Kidney epithelial cell (primary cell): ENCODE measurements around the gene LCN9. TPM values are rescaled to one million over a fixed set of nuclear protein-coding genes. Genes with fewer than 3 reads are reported as not detected.

Source experiments
- DNase-seq: peaks from one replicate; pipeline ENCODE4 v3.0.0-alpha.2; 2010; ENCODE audit warnings: low read depth
- H3K27me3 ChIP-seq: 2 replicates; pipeline ENCODE4 v1.6.0; 2011; ENCODE audit warnings: low read length; ENCODE audit not compliant: control insufficient read depth, insufficient read depth
- H3K36me3 ChIP-seq: 2 replicates; pipeline ENCODE4 v1.5.1; 2011; ENCODE audit warnings: low read length; ENCODE audit not compliant: control insufficient read depth, insufficient read depth
- H3K4me3 ChIP-seq: 2 replicates; pipeline ENCODE4 v1.5.1; 2011; ENCODE audit warnings: low read depth, mild to moderate bottlenecking, control low read depth, low read length
- CTCF ChIP-seq: IDR thresholded peaks from 2 replicates; pipeline ENCODE4 v1.5.1; 2011; ENCODE audit warnings: mild to moderate bottlenecking, moderate library complexity, low read length, control low read depth, inconsistent platforms; ENCODE audit not compliant: insufficient read depth, poor library complexity, severe bottlenecking
- total RNA-seq: library from RNA; depleted of rRNA; stranded (reverse); fragments of >200 nt; gene quantifications from 2 replicates; pipeline ENCODE4 v1.2.3, GENCODE V29; 2015

Gene LCN9, protein sequence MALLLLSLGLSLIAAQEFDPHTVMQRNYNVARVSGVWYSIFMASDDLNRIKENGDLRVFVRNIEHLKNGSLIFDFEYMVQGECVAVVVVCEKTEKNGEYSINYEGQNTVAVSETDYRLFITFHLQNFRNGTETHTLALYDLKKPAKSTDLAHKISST
- total RNA-seq: not detected in 2 replicates

DNA sequence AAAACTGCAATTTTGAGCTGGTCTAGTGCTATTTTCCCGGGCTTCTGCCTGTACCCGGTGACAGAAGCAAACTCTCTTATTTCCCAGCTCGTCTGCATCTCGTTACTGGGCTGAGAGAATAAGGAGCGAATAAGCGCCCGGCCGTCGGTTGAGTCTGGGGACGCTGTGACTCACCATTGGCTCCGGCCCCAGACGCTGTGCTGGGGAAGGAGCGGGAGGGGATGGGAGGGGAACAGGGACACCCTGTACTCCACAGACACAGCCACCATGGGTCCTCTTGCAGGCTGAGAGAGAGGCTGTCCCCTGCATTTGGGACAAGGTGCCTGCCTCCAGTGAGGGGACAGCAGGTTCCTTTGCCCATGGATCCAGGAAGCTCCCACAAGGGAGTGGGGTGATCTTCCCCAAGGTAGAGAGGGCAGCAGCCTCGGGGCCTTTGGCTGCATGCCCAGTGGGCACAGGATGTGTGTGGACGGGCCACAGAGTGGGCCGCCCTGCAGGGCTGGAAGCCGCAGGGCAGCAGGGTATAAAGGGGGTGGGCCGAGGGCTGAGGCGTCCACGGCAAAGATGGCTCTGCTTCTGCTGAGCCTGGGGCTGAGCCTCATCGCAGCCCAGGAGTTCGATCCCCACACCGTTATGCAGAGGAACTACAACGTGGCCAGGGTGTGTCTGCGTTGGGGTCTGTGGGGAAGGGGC is at the start of gene LCN9:
TSS of gene LCN9 (plus strand) at position 552 of the 693 bp plus-strand sequence. CDS start at position 565, 13 bp downstream.
- no peak for DNase-seq
- TF ChIP-seq CTCF: no peak

DNA sequence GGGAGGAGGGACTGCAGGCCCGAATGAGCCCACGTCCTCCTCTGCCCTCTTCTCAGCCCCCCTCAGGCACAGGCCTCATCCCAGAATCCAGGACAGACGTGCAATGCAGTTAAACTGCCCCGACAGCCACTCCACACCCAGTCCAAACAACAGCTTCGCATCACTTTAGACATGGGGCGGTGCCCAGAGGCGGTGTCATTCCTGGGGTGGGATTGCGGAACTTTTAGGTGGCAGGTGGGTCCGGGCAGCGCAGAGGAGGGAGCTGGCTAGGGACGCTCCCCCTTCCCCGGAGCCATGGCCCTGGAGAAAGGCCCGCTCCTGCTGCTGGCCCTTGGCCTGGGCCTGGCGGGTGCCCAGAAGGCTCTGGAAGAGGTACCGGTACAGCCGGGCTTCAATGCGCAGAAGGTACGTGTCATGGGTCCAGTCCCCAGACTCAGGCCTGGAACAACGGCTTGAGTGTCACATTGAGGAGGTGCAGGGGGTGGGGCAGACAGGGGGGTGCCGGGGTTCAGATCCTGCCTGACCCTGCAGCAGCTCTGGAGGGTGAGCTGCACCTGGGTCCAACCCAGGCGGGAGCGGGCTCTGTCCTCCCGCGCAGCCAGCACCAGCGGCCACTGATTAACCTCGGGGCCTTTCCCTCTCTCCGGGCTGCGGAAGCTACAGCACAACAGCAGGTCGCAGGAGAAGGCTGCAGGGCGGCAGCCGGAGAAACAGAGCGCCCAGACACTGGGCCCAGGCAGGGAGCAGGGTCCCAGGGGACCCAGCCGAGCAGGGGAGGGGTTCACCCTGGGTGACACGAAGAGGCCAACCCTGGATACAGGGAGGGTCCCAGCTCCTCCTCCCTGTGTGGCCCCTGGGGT is 48.9 kb upstream of the LCN9 start:
- DNase-seq: no peak
- H3K36me3 ChIP-seq: no peaks in the 10 kb centered on the region
- H3K4me3 ChIP-seq: no peak overlapping the region
- peaks cover 6% of the 10 kb centered on the region for H3K27me3 ChIP-seq
- no peak for TF ChIP-seq CTCF

More for the DNA sequence above, at the start of gene LCN9:
- H3K4me3 ChIP-seq: no peak within 1 kb of the TSS
- peaks cover 2% of the 10 kb centered on the region for H3K27me3 ChIP-seq
- H3K36me3 ChIP-seq: no peaks in the 10 kb centered on the region

DNA sequence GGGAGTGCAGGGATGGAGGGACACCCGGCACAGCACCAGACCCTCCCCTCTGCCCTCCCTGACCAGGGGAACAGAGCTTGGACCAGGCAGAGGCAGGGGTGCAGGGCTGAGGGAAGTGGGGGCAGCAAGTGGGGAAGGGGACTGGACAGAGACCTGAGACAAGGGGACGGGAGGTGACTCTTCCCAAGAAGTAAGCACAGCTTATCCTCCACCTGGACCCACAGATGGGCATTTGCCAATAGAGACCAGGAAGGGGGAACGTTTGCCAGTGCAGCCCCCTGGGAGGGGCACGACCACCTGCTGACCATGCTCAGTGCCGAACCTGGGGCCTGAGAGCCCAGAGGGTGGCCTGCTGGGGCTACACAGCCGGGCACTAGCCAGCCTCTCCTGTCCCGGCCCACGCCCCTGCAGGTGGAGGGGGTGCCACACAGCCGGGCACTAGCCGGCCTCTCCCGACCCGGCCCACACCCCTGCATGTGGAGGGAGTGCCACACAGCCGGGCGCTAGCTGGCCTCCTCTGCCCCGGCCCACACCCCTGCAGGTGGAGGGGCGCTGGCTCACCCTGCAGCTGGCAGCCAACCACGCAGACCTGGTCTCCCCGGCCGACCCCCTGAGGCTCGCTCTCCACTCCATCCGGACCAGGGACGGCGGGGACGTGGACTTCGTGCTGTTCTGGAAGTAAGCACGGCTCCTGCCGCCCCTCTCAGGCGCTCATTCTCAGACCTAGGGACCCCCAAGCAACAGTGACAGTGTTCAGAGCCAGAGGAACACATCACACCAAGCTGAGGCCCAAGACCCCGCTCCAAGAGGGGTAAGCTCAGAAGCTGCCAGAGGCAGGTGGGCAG is 48.1 kb upstream of the LCN9 start:
- no peak overlapping the region for H3K4me3 ChIP-seq
- no peak for DNase-seq
- no peak for TF ChIP-seq CTCF
- peaks cover 6% of the 10 kb centered on the region for H3K27me3 ChIP-seq
- H3K36me3 ChIP-seq: no peaks in the 10 kb centered on the region

DNA sequence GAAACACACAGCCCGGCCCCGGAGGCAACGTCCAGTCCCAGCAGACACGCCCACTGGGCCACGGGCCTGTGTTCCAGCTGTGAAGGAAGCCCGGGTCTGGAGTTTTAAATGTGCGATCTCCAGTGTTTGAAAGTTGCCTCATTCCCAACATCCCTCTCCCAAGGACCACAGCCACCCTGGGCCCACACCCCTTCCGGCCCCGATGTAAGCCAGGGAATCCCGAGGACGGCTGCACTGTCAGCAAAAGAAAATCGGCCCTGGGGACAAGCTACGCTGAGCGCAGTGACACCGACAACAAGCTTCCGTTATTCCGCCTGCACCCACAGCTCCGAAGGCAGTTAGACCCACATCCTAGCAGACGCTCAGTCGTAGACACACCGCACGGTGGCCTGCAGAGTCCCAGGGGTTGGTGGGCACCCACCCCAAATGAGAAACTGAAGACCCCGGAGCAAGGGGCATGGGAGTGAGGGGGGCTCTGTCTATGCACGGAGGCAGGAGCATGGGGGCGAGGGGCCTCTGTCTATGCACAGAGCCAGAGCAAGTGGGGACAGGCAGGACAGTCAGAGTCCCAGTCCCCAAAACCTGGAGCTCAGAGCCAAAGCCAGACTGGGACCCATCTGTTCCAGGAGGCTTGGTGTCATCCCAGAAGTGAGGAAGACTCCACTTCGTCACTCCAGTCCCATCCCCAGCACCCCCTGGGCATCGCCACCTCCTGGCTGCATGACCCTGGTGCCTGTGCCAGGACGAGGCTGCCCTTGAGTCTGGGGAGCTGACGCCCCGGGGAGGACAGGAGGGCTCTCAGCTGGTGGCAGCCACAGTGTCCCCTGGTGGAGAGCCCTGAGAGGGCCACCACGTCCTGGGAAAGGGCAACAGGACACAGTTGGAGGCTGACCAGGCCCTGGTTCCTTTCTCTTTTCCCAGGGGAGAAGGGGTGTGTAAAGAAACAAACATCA is 47.2 kb upstream of the LCN9 start:
- TF ChIP-seq CTCF: no peak
- H3K36me3 ChIP-seq: no peaks in the 10 kb centered on the region
- no peak overlapping the region for H3K4me3 ChIP-seq
- H3K27me3 ChIP-seq: peaks cover 6% of the 10 kb centered on the region
- DNase-seq: no peak
